HepG2 (cell line): ENCODE results near the gene PRM3. TPM values are rescaled to one million over a fixed set of nuclear protein-coding genes. Genes with fewer than 3 reads are reported as not detected.

Experiments
- ATF1 ChIP-seq: IDR thresholded peaks from 2 replicates; pipeline ENCODE4 v1.6.1; 2016; ENCODE audit warnings: mild to moderate bottlenecking, control low read depth
- BRCA1 ChIP-seq: sonication (generic); formaldehyde crosslinking; IDR thresholded peaks from 2 replicates; pipeline ENCODE4 v1.4.0; 2020; ENCODE audit warnings: missing genetic modification reagents
- CAMTA2 ChIP-seq: sonication (generic); formaldehyde crosslinking; IDR thresholded peaks from 2 replicates; pipeline ENCODE4 v1.4.0; 2020; ENCODE audit warnings: mild to moderate bottlenecking, missing genetic modification reagents, borderline replicate concordance
- CHD2 ChIP-seq: IDR thresholded peaks from 2 replicates; pipeline ENCODE4 v1.6.1; 2011; ENCODE audit warnings: low read depth, low read length, improper control_type of control experiment
- ELF1 ChIP-seq: sonication (generic); formaldehyde crosslinking; IDR thresholded peaks from 2 replicates; pipeline ENCODE4 v1.4.0; 2020; ENCODE audit warnings: missing genetic modification reagents
- GTF3A ChIP-seq: sonication (generic); formaldehyde crosslinking; conservative IDR thresholded peaks from 2 replicates; pipeline ENCODE4 v1.4.0; 2020; ENCODE audit warnings: mild to moderate bottlenecking, missing genetic modification reagents
- HIC2 ChIP-seq: sonication (generic); formaldehyde crosslinking; IDR thresholded peaks from 2 replicates; pipeline ENCODE4 v1.9.0; 2022; ENCODE audit warnings: low read depth, missing genetic modification reagents
- HINFP ChIP-seq: sonication (generic); formaldehyde crosslinking; IDR thresholded peaks from 2 replicates; pipeline ENCODE4 v1.4.0; 2020; ENCODE audit warnings: low read depth, mild to moderate bottlenecking, missing genetic modification reagents
- KDM6A ChIP-seq: IDR thresholded peaks from 2 replicates; pipeline ENCODE4 v1.6.1; 2016; ENCODE audit warnings: low read depth
- NFKB2 ChIP-seq: sonication (generic); formaldehyde crosslinking; IDR thresholded peaks from 2 replicates; pipeline ENCODE4 v1.4.0; 2020; ENCODE audit warnings: missing genetic modification reagents, borderline replicate concordance
- NFYB ChIP-seq: sonication (generic); formaldehyde crosslinking; IDR thresholded peaks from 2 replicates; pipeline ENCODE4 v1.4.0; 2020; ENCODE audit warnings: missing genetic modification reagents
- PPARG ChIP-seq: conservative IDR thresholded peaks from 2 replicates; pipeline ENCODE4 v1.6.1; 2016; ENCODE audit warnings: missing biosample characterization, missing genetic modification reagents
- SRSF9 ChIP-seq: fragments of 200-400 bp; formaldehyde crosslinking; IDR thresholded peaks from 2 replicates; pipeline ENCODE4 v1.6.1; 2018; ENCODE audit warnings: borderline replicate concordance, mild to moderate bottlenecking, low read depth, low read length; ENCODE audit not compliant: insufficient read depth, poor library complexity, severe bottlenecking
- ZNF12 ChIP-seq: sonication (generic); formaldehyde crosslinking; IDR thresholded peaks from 2 replicates; pipeline ENCODE4 v1.5.0; 2020; ENCODE audit warnings: missing genetic modification reagents
- ZNF138 ChIP-seq: sonication (generic); formaldehyde crosslinking; IDR thresholded peaks from 2 replicates; pipeline ENCODE4 v1.5.0; 2020; ENCODE audit warnings: mild to moderate bottlenecking, low read depth, missing genetic modification reagents
- ZNF263 ChIP-seq: sonication (generic); formaldehyde crosslinking; IDR thresholded peaks from 2 replicates; pipeline ENCODE4 v1.4.0; 2020; ENCODE audit warnings: missing genetic modification reagents
- ZNF543 ChIP-seq: sonication (generic); formaldehyde crosslinking; IDR thresholded peaks from 2 replicates; pipeline ENCODE4 v1.4.0; 2020; ENCODE audit warnings: mild to moderate bottlenecking, missing genetic modification reagents
- ZNF546 ChIP-seq: sonication (generic); formaldehyde crosslinking; conservative IDR thresholded peaks from 2 replicates; pipeline ENCODE4 v1.8.1; 2023; ENCODE audit warnings: mild to moderate bottlenecking, missing genetic modification reagents
- ZNF550 ChIP-seq: sonication (generic); formaldehyde crosslinking; IDR thresholded peaks from 2 replicates; pipeline ENCODE4 v1.4.0; 2020; ENCODE audit warnings: mild to moderate bottlenecking, missing genetic modification reagents, borderline replicate concordance
- polyA plus RNA-seq, 8 experiments: library from polyadenylated mRNA; depleted of rRNA in 3 of 8; stranded (reverse) in 7 of 8; unstranded in 1 of 8; fragments of >200 nt; fragmentation: Illumina TruSeq in 4 of 8; extraction: Trizol in 4 of 8; gene quantifications; 2 replicates each; pipeline versions ENCODE4 v1.2.1 to v1.2.3, GENCODE V29; 2011 to 2016; ENCODE audit warnings: low read depth in 4 of 8, missing spikeins in 1 of 8, mixed read lengths in 1 of 8; ENCODE audit not compliant: insufficient read depth in 1 of 8
- total RNA-seq, 5 experiments: library from RNA; depleted of rRNA; stranded (reverse); fragments of >200 nt; fragmentation: Illumina TruSeq; extraction: Trizol; gene quantifications; 2 replicates each; pipeline ENCODE4 v1.2.3, GENCODE V29; 2016; ENCODE audit warnings: low read depth in 1 of 5
- TF ChIP-seq, protein P1 (sequence below): sonication (generic); formaldehyde crosslinking; IDR thresholded peaks from 2 replicates; pipeline ENCODE4 v1.5.0; 2020; ENCODE audit warnings: missing genetic modification reagents

PRM3 gene
- total and polyA plus RNA-seq, 2 of the 13 experiments (the other 11 are each of a cell fraction or from before 2014, with no cell fraction given): not detected

DNA sequence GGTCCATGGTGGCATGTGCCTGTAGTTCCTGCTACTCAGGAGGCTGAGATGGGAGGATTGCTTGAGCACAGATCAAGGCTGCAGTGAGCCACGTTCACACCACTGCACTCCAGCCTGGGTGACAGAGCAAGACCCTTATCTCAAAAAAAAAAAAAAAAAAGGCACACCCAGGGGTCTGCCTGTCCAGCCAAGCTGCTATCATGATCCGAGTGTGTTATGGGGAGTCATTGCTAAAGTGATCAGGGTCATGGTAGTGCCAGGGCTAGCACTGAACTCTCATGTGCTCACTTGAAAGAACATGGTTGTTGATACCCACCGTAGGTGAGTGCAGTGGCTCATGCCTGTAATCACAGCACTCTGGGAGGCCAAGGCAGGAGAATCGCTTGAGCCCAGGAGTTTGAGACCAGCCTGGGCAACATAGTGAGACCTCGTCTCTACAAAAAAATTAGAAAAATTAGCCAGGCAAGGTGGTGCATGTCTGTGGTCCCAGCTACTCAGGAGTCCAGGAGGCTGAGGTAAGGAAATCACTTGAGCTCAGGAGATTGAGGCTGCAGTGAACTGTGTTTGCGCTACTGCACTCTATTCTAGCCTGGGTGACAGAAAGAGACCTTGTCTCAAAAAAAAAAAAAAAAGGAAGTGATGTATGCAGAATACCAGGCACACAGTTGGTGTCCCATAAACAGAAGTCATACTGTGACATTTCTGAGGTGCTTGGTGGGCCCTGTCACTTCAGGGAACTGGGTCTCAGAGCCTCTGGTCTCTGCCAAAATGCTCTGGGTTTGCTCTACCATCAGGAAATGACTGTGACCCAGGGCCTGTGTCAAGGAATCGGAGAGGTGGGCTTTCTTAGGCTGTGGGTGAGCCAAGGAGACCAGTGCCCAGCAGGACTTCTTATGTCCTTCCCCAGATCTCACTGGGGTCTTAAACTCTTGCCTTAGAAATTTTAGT lies 5.5 kb upstream of the PRM3 start (continued):
- TF ChIP-seq CHD2: 0 out of 2 replicates have a peak, but pooled peaks have one; percentile 2
- TF ChIP-seq ZNF550 (CRISPR knock-in tag): peak; percentile 94
- no peak for TF ChIP-seq NFYB (CRISPR knock-in tag)
- TF ChIP-seq NFKB2 (CRISPR knock-in tag): 0 out of 2 replicates have a peak, but pooled peaks have one; percentile 36
- TF ChIP-seq CAMTA2 (CRISPR knock-in tag): no peak
- no peak for TF ChIP-seq HINFP (CRISPR knock-in tag)
- TF ChIP-seq ZNF543 (CRISPR knock-in tag): no peak; the same call in 1 of the 2 replicates
- TF ChIP-seq ELF1 (CRISPR knock-in tag): no peak
- no peak for TF ChIP-seq PPARG (CRISPR knock-in tag)
- TF ChIP-seq GTF3A (CRISPR knock-in tag): 0 out of 2 replicates have a peak, but pooled peaks have one; percentile 42
- peak; percentile 36; the same call in 1 of the 2 replicates for TF ChIP-seq BRCA1 (CRISPR knock-in tag)
- TF ChIP-seq ZNF12 (CRISPR knock-in tag): no peak
- TF ChIP-seq ZNF546 (CRISPR knock-in tag): peak; percentile 83; the same call in 1 of the 2 replicates
- TF ChIP-seq HIC2 (CRISPR knock-in tag): no peak
- TF ChIP-seq, protein P1, sequence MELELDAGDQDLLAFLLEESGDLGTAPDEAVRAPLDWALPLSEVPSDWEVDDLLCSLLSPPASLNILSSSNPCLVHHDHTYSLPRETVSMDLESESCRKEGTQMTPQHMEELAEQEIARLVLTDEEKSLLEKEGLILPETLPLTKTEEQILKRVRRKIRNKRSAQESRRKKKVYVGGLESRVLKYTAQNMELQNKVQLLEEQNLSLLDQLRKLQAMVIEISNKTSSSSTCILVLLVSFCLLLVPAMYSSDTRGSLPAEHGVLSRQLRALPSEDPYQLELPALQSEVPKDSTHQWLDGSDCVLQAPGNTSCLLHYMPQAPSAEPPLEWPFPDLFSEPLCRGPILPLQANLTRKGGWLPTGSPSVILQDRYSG (CRISPR knock-in tag): no peak
- TF ChIP-seq KDM6A (CRISPR knock-in tag): no peak
- TF ChIP-seq SRSF9: no peak
- peak; percentile 10; the same call in 1 of the 2 replicates for TF ChIP-seq ZNF263 (CRISPR knock-in tag)
- no peak for TF ChIP-seq ATF1 (CRISPR knock-in tag)
- TF ChIP-seq ZNF138 (CRISPR knock-in tag): peak; percentile 1; the same call in 1 of the 2 replicates
